ENCODE results near the gene SELPLG. TPM values are rescaled to one million over a fixed set of nuclear protein-coding genes. Genes with fewer than 3 reads are reported as not detected.

Gene SELPLG
- total and polyA plus RNA-seq, 2 of the 4 experiments (the other 2 are of a cell fraction) = 3.2 to 10.8 TPM

DNA sequence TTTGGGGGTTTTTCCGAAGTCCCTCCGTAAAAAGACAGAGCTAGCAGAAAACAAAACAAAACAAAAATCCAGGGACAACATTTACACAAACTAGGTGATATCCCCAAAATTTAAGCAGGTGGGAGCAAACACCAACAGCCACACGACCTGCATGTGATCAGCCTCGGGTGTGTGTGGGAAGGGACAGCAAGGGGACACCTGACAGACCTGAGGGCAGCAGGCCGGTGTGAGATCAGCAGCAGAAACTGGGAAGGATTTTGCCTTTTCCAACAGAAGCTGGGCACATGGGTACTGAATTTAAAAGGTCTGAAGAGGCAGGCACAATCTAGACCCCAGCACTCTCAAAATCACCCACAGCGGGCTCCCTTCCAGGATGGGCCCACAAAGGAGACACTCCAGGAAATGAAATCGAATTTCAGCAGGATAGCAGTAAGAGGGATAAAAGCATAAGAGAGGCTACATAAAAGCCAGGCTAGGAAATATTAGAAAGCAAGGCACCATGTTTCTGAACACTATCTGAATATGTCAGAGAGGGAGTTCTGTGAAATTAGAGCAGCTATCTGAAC, 36.5 kb upstream of the SELPLG start:
- H3K79me1 ChIP-seq (ENCODE audit: low read depth in 1 of 2, low read length in 2 of 2) = peaks cover 0 to 51% of the 10 kb centered on the region in 2 experiments; a peak in 2 of 4 replicates
- ChIA-PET CTCF (interaction anchor here (0.9 kb wide), 1 partner anchor 15 kb away, joined by 3 read pairs; no protein-coding TSS in a partner anchor), POLR2A (ENCODE audit: unreplicated experiment) (no interaction called here)
- peaks cover 23% of the 10 kb centered on the region for H3K4me1 ChIP-seq (ENCODE audit: control insufficient read depth, insufficient read depth, low read length)
- no CpG with 5 or more reads among the region's 7 CpGs for WGBS, 2 experiments (ENCODE audit: extremely low coverage in 2 of 2, insufficient read length in 1 of 2)
- H4K8ac ChIP-seq (ENCODE audit: low read depth in 2 of 2, low read length in 2 of 2) = 0 out of 4 replicates have a peak overlapping the region, but pooled peaks of 1 of the 2 experiments have one; percentile 31
- H2BK5ac ChIP-seq (ENCODE audit: low read depth, low read length, poor library complexity, severe bottlenecking) = peak overlapping the region; percentile 18
- H2AK9ac ChIP-seq (replicated peaks; ENCODE audit: low read depth, low read length, poor library complexity) = no peak overlapping the region
- no peak overlapping the region for H4K91ac ChIP-seq (ENCODE audit: insufficient read depth, low read depth, low read length)
- H2BK20ac ChIP-seq (ENCODE audit: low read depth, low read length) = no peak overlapping the region
- H3K4ac ChIP-seq (ENCODE audit: low read depth, low read length) = no peak overlapping the region
- H3K36me3 ChIP-seq (ENCODE audit: control insufficient read depth, insufficient read depth, low read length) = peaks cover 16% of the 10 kb centered on the region
- H3K27ac ChIP-seq (ENCODE audit: insufficient read depth, low read length) = peak overlapping the region; percentile 55; the same call in 1 of the 2 replicates
- peak overlapping the region; percentile 19; the same call in 1 of the 2 replicates for H4K5ac ChIP-seq (ENCODE audit: low read depth, low read length)
- in situ Hi-C loops (cut with MboI; ENCODE audit: low sequenced_read_pairs) = no loop called here
- no peaks in the 10 kb centered on the region for H3K9me3 ChIP-seq (ENCODE audit: control insufficient read depth, insufficient read depth, low read length)
- H2BK15ac ChIP-seq (ENCODE audit: low read depth, low read length) = no peak overlapping the region
- H3K9me1 ChIP-seq (ENCODE audit: insufficient read depth, low read length) = peaks cover 7% of the 10 kb centered on the region
- ATAC-seq (ENCODE audit: low read depth) (no peak), DNase-seq (no peak)
- no peak for TF ChIP-seq CEBPB (IDR thresholded peaks at IDR 0.05; ENCODE audit: low read depth, low read length)
- no peak for TF ChIP-seq FOS (IDR thresholded peaks at IDR 0.05; ENCODE audit: low read depth, low read length)
- no peak for TF ChIP-seq ELK1 (IDR thresholded peaks at IDR 0.05; ENCODE audit: borderline replicate concordance, low read depth, low read length)
- TF ChIP-seq CHD1 (IDR thresholded peaks at IDR 0.05; ENCODE audit: low read depth, low read length) = no peak
- TF ChIP-seq MXI1 (IDR thresholded peaks at IDR 0.05; ENCODE audit: borderline replicate concordance, low read depth, low read length) = no peak
- no peak for TF ChIP-seq POLR2A (IDR thresholded peaks at IDR 0.05; ENCODE audit: low read depth, low read length)
- no peak for TF ChIP-seq RCOR1 (IDR thresholded peaks at IDR 0.05; ENCODE audit: insufficient replicate concordance, low read length)
- TF ChIP-seq NFE2L2 (IDR thresholded peaks at IDR 0.05; ENCODE audit: low read depth, low read length) = no peak
- no peak for TF ChIP-seq RAD21 (IDR thresholded peaks at IDR 0.05; ENCODE audit: low read length)
- TF ChIP-seq, protein P1, sequence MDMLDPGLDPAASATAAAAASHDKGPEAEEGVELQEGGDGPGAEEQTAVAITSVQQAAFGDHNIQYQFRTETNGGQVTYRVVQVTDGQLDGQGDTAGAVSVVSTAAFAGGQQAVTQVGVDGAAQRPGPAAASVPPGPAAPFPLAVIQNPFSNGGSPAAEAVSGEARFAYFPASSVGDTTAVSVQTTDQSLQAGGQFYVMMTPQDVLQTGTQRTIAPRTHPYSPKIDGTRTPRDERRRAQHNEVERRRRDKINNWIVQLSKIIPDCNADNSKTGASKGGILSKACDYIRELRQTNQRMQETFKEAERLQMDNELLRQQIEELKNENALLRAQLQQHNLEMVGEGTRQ (IDR thresholded peaks at IDR 0.05; ENCODE audit: low read depth, low read length) = no peak
- no peak for TF ChIP-seq MAFK (IDR thresholded peaks at IDR 0.05; ENCODE audit: low read depth, low read length)
- TF ChIP-seq RFX5 (IDR thresholded peaks at IDR 0.05; ENCODE audit: low read depth, low read length) = no peak
- TF ChIP-seq MAZ (IDR thresholded peaks at IDR 0.05; ENCODE audit: borderline replicate concordance, low read depth, low read length) = no peak
- no peak for TF ChIP-seq BHLHE40 (IDR thresholded peaks at IDR 0.05; ENCODE audit: low read depth, low read length)
- no peaks in the 10 kb centered on the region for H3K27me3 ChIP-seq (ENCODE audit: control insufficient read depth, insufficient read depth, low read length)
- H2AFZ ChIP-seq (replicated peaks; ENCODE audit: low read length, poor library complexity) = no peak overlapping the region
- intact Hi-C loops (cut with micrococcal nuclease) = no loop called here
- H4K20me1 ChIP-seq (ENCODE audit: insufficient read depth, low read length) = peaks cover 82% of the 10 kb centered on the region
- no peak overlapping the region for H3K4me2 ChIP-seq (ENCODE audit: low read depth, low read length)
- no peak overlapping the region for H3K18ac ChIP-seq (ENCODE audit: low read depth, low read length)
- no peak overlapping the region; the same call in 1 of the 2 replicates for H3K23ac ChIP-seq (ENCODE audit: low read depth, low read length)
- no peak overlapping the region for H3K9ac ChIP-seq (ENCODE audit: low read depth, low read length)
- H2BK120ac ChIP-seq (ENCODE audit: low read depth, low read length) = no peak overlapping the region
- H2AK5ac ChIP-seq (ENCODE audit: low read depth, low read length) = no peak overlapping the region
- no peak overlapping the region for H3K56ac ChIP-seq (ENCODE audit: extremely low read depth, insufficient read depth, low read length)
- no TSS peak for BruUV-seq (replicated peaks)
- dilution Hi-C loops (cut with HindIII; ENCODE audit: low sequenced_read_pairs, unreplicated experiment) = no loop called here
- no peak overlapping the region; the same call in 1 of the 2 replicates for H3K14ac ChIP-seq (replicated peaks; ENCODE audit: low read depth, low read length)
- no peak overlapping the region for H3K4me3 ChIP-seq (ENCODE audit: insufficient read depth, low read depth, low read length)

All from IMR-90 (cell line).